SU-DHL-6 (cell line): Measurements from ENCODE around the gene RGS1.

Experiments
- H2AFZ ChIP-seq: fragments of 200-600 bp; sonication (generic); 2 replicates; pipeline ENCODE4 v1.6.1; 2014; ENCODE audit warnings: low read depth, mild to moderate bottlenecking, moderate library complexity, mixed read lengths, antibody characterized with exemption, low read length; ENCODE audit not compliant: severe bottlenecking
- H3F3A ChIP-seq: fragments of 200-600 bp; shearing (Covaris generic); 2 replicates; pipeline ENCODE4 v1.6.0; 2016; ENCODE audit warnings: antibody characterized with exemption, mild to moderate bottlenecking; ENCODE audit not compliant: insufficient read depth
- H3K27ac ChIP-seq: fragments of 200-600 bp; sonication (generic); 2 replicates; pipeline ENCODE4 v1.5.1; 2016; ENCODE audit warnings: low read depth, mild to moderate bottlenecking, low read length, moderate library complexity, mixed read lengths
- H3K27me3 ChIP-seq: fragments of 200-600 bp; sonication (generic), shearing (Covaris generic); 2 replicates; pipeline ENCODE4 v1.6.0; 2014; ENCODE audit warnings: mild to moderate bottlenecking, low read length
- H3K36me3 ChIP-seq: fragments of 200-600 bp; sonication (generic); 2 replicates; pipeline ENCODE4 v1.6.1; 2014; ENCODE audit warnings: mild to moderate bottlenecking, low read length, mixed read lengths
- H3K4me2 ChIP-seq: fragments of 300-600, 200-600 bp; shearing (Covaris generic), sonication (generic); 2 replicates; pipeline ENCODE4 v1.6.0; 2014; ENCODE audit warnings: low read length, low read depth, mild to moderate bottlenecking; ENCODE audit not compliant: poor library complexity, severe bottlenecking
- H3K4me3 ChIP-seq: fragments of 200-600 bp; sonication (generic); 2 replicates; pipeline ENCODE4 v1.5.1; 2014; ENCODE audit warnings: antibody characterized with exemption, low read length, mild to moderate bottlenecking, mixed read lengths; ENCODE audit not compliant: insufficient read depth, poor library complexity, severe bottlenecking
- H3K79me2 ChIP-seq: fragments of 200-600 bp; sonication (generic); 2 replicates; pipeline ENCODE4 v1.6.1; 2014; ENCODE audit warnings: mild to moderate bottlenecking, low read length, moderate library complexity; ENCODE audit not compliant: insufficient read depth
- H3K9ac ChIP-seq: fragments of 200-600 bp; sonication (generic); 2 replicates; pipeline ENCODE4 v1.7.0; 2014; ENCODE audit warnings: mild to moderate bottlenecking, low read length
- H3K9me2 ChIP-seq: fragments of 200-600 bp; sonication (generic); replicated peaks from 2 replicates; pipeline ENCODE4 v1.6.1; 2014; ENCODE audit warnings: low read length; ENCODE audit not compliant: insufficient read depth
- H3K9me3 ChIP-seq: fragments of 200-600 bp; sonication (generic); 2 replicates; pipeline ENCODE4 v1.6.1; 2014; ENCODE audit warnings: low read length, mixed read lengths; ENCODE audit not compliant: insufficient read depth
- H4K20me1 ChIP-seq: fragments of 200-600 bp; sonication (generic); 2 replicates; pipeline ENCODE4 v1.6.1; 2014; ENCODE audit warnings: low read depth, mild to moderate bottlenecking, antibody characterized with exemption, low read length, moderate library complexity, mixed read lengths
- CTCF ChIP-seq: fragments of 200-600 bp; sonication (generic); IDR thresholded peaks from one replicate; pipeline ENCODE4 v1.5.1; 2017; ENCODE audit warnings: antibody characterized with exemption, mild to moderate bottlenecking, low read length, moderate library complexity; ENCODE audit not compliant: insufficient read depth, poor library complexity, severe bottlenecking
- EZH2phosphoT487 ChIP-seq: fragments of 200-600 bp; sonication (generic), shearing (Covaris generic); conservative IDR thresholded peaks from 2 replicates; pipeline ENCODE4 v1.6.1; 2018; ENCODE audit warnings: mild to moderate bottlenecking, antibody characterized with exemption, low read length, moderate library complexity, mixed read lengths

Gene RGS1

GRCh38 chr1:192578144-192578909 lies 2.8 kb downstream of the RGS1 start:
- Histone ChIP-seq H3K4me2 (peak overlapping the region; percentile 71), H3K9me2 (no peaks in the 10 kb centered on the region), H2AFZ (no peak overlapping the region), H3K36me3 (peaks cover 41% of the 10 kb centered on the region), H3K4me3 (peak overlapping the region; percentile 58), H4K20me1 (no peaks in the 10 kb centered on the region), H3K27me3 (no peaks in the 10 kb centered on the region), H3K9me3 (no peaks in the 10 kb centered on the region), H3K27ac (peak overlapping the region; percentile 67; the same call in 1 of the 2 replicates), H3K79me2 (peaks cover 24% of the 10 kb centered on the region; the same call in 1 of the 2 replicates), H3F3A (peaks cover 27% of the 10 kb centered on the region), H3K9ac (peak overlapping the region; percentile 63)
- TF ChIP-seq CTCF (no peak), EZH2phosphoT487 (no peak)

GRCh38 chr1:192579010-192579738 lies 3.6 kb downstream of the RGS1 start:
- peak overlapping the region; percentile 71 for H3K4me2 ChIP-seq
- H3K79me2 ChIP-seq = peaks cover 24% of the 10 kb centered on the region; the same call in 1 of the 2 replicates
- H3K27me3 ChIP-seq = no peaks in the 10 kb centered on the region
- no peaks in the 10 kb centered on the region for H3K9me3 ChIP-seq
- H3K36me3 ChIP-seq = peaks cover 41% of the 10 kb centered on the region
- H3K27ac ChIP-seq = peak overlapping the region; percentile 20; the same call in 1 of the 2 replicates
- no peaks in the 10 kb centered on the region for H3K9me2 ChIP-seq
- H3F3A ChIP-seq = peaks cover 27% of the 10 kb centered on the region
- no peaks in the 10 kb centered on the region for H4K20me1 ChIP-seq
- TF ChIP-seq EZH2phosphoT487 = no peak
- TF ChIP-seq CTCF = no peak
- H3K9ac ChIP-seq = peak overlapping the region; percentile 63
- peak overlapping the region; percentile 58 for H3K4me3 ChIP-seq
- no peak overlapping the region for H2AFZ ChIP-seq

GRCh38 chr1:192580351-192580962 lies 4.9 kb downstream of the RGS1 start:
- Histone ChIP-seq H3K36me3 (peaks cover 41% of the 10 kb centered on the region), H3K27ac (peak overlapping the region; percentile 15; the same call in 1 of the 2 replicates), H3K9me3 (no peaks in the 10 kb centered on the region), H3K9me2 (no peaks in the 10 kb centered on the region), H3F3A (peaks cover 27% of the 10 kb centered on the region), H2AFZ (no peak overlapping the region), H3K4me2 (peak overlapping the region; percentile 71), H4K20me1 (no peaks in the 10 kb centered on the region), H3K79me2 (peaks cover 24% of the 10 kb centered on the region; the same call in 1 of the 2 replicates), H3K27me3 (no peaks in the 10 kb centered on the region), H3K4me3 (no peak overlapping the region), H3K9ac (peak overlapping the region; percentile 4; the same call in 1 of the 2 replicates)
- TF ChIP-seq CTCF = peak; percentile 28
- no peak for TF ChIP-seq EZH2phosphoT487
